Neural progenitor cell (in vitro differentiated cells): ENCODE measurements around the gene ZCWPW1.

Experiments
- EZH2phosphoT487 ChIP-seq: fragments of 200-600 bp; sonication (generic); IDR thresholded peaks from 2 replicates; pipeline ENCODE4 v1.6.1; 2017; ENCODE audit warnings: antibody characterized with exemption
- TF ChIP-seq, protein P1 (sequence below): fragments of 200-600 bp; sonication (generic); IDR thresholded peaks from 2 replicates; pipeline ENCODE4 v1.5.1; 2017; ENCODE audit warnings: antibody characterized with exemption, mild to moderate bottlenecking

- TF ChIP-seq, protein P1, sequence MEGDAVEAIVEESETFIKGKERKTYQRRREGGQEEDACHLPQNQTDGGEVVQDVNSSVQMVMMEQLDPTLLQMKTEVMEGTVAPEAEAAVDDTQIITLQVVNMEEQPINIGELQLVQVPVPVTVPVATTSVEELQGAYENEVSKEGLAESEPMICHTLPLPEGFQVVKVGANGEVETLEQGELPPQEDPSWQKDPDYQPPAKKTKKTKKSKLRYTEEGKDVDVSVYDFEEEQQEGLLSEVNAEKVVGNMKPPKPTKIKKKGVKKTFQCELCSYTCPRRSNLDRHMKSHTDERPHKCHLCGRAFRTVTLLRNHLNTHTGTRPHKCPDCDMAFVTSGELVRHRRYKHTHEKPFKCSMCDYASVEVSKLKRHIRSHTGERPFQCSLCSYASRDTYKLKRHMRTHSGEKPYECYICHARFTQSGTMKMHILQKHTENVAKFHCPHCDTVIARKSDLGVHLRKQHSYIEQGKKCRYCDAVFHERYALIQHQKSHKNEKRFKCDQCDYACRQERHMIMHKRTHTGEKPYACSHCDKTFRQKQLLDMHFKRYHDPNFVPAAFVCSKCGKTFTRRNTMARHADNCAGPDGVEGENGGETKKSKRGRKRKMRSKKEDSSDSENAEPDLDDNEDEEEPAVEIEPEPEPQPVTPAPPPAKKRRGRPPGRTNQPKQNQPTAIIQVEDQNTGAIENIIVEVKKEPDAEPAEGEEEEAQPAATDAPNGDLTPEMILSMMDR: no peak
- TF ChIP-seq EZH2phosphoT487: no peak
Observed at GRCh38 chr7:100387695-100388094, 40.8 kb downstream of the ZCWPW1 start.
